ENCODE results near the gene ANKS1B.

GRCh38 chr12:99053616-99054362 is 930.9 kb downstream of the ANKS1B start:
- TF ChIP-seq, protein P1, sequence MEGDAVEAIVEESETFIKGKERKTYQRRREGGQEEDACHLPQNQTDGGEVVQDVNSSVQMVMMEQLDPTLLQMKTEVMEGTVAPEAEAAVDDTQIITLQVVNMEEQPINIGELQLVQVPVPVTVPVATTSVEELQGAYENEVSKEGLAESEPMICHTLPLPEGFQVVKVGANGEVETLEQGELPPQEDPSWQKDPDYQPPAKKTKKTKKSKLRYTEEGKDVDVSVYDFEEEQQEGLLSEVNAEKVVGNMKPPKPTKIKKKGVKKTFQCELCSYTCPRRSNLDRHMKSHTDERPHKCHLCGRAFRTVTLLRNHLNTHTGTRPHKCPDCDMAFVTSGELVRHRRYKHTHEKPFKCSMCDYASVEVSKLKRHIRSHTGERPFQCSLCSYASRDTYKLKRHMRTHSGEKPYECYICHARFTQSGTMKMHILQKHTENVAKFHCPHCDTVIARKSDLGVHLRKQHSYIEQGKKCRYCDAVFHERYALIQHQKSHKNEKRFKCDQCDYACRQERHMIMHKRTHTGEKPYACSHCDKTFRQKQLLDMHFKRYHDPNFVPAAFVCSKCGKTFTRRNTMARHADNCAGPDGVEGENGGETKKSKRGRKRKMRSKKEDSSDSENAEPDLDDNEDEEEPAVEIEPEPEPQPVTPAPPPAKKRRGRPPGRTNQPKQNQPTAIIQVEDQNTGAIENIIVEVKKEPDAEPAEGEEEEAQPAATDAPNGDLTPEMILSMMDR (IDR thresholded peaks at IDR 0.05): no peak
- TF ChIP-seq POLR2AphosphoS5 (IDR thresholded peaks at IDR 0.05; ENCODE audit: low read depth, low read length) (no peak), TCF7L2 (IDR thresholded peaks at IDR 0.05; ENCODE audit: low read depth, low read length) (no peak)
